GM19193 (cell line): ENCODE results near the gene CRY2.

Source experiments
- POLR2A ChIP-seq: IDR thresholded peaks from 4 replicates; pipeline ENCODE4 v1.6.1; 2011; ENCODE audit not compliant: insufficient read depth, insufficient read length; ENCODE audit errors: extremely low read depth

Gene CRY2

DNA sequence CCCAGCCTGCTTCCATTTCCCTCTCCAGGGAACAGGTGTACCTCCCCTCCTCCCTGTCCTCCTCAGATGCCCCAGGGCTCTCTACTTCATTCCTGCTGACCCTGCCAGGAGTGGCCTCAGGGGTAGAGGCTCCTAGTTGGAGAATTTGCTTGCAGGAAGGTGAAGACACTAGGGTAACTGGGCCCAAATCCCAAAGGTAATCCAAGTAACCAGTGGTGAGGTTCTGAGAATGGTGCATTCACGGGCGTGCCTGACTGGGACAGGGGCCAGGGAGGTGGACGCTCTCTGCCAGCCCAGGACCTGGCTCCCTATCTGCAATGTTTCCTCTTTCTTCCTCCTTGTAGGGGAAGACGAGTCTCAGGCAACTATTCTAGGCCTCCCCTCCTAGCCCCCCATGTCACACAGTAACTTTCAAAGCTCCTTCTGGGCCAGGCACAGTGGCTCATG is 39.5 kb upstream of the CRY2 start:
- TF ChIP-seq POLR2A, result no peak

DNA sequence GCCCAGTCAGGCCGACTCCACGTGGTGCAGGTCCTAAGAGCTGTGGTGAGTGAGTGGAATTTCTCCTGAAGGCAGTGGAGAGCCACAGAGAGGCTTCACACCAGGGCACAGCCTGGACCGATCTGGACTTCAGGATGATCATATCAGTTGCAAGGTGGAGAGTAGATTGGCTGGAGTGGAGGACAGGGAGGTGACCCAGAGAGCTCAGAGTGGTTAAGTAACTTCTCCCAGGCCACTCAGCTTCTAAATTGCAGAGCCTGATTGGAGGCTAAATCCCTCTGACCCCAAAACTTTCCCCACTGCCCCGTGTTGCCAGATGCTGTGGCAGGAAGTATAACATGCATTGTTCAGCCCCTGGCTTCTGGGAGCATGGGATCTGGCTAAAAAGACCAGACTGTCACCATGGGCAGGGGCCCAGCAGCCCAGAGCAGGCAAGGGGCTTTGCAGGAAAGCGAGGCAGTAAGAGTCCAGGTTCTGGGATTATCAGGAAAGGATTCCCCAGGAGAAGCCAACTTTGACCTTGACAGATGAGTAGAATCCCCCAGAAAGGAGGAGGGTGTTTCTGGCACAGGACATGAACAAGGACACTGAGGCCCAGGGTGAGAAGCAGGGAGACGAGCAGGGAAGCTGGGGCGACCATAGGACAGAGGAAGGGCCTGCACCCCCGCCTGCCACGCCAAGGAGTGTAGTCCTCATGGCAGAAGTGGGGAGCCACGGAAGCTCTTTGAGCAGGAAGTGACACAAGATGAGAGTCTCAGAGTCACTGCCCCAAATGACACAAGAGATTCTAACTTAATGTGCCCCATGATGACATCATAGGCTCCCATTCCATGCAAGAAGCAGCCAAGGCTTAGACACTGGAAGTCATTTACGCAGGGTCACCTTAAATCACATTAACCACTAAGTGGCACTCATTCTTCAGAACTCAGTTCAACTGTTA is 37.5 kb upstream of the CRY2 start:
- TF ChIP-seq POLR2A, result no peak

- no peak for TF ChIP-seq POLR2A
Observed at GRCh38 chr11:45810431-45811108, 36.7 kb upstream of the CRY2 start.

DNA sequence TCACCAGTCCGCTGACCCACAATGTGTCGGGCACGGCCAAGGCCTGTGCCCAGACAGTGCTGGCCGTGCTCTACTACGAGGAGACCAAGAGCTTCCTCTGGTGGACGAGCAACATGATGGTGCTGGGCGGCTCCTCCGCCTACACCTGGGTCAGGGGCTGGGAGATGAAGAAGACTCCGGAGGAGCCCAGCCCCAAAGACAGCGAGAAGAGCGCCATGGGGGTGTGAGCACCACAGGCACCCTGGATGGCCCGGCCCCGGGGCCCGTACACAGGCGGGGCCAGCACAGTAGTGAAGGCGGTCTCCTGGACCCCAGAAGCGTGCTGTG is 36.2 kb upstream of the CRY2 start:
- no peak for TF ChIP-seq POLR2A

DNA sequence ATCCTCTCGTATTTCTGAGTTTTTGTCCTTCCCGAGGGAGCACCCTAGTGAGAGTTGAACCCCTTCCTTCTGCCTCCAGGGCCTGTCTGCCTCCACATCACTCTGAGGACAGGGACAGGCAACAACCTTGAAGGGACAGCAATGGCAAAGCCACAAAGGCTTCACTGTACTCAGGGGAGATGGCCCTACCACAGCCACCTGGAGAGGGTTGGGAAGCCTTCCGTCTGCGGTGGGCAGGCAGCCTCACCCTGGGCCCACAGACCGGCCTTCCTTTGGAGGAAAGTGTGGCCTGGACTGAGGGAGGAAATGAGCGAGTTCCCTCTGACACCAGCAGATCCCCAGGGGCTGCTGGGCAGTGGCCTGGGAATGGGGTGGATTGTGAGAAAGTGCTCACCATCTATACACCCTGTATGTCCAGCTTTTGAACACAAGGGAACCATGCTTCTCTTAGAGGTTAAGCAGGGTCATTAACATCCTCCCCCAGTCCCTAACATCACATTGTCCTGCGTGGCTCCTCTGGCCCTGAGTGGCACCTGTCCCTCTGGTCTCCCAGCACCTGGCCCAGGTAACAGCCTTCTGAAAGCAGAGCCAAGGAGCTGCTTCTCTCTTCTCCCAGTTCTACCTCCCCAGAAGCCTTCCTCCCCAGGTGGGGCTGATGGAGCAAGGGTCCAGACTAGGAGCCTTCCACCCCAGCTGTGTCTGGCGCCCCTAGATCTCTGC is 35.5 kb upstream of the CRY2 start:
- TF ChIP-seq POLR2A, result no peak

- TF ChIP-seq POLR2A, result no peak
Observed at GRCh38 chr11:45812581-45813548, 34.4 kb upstream of the CRY2 start.

DNA sequence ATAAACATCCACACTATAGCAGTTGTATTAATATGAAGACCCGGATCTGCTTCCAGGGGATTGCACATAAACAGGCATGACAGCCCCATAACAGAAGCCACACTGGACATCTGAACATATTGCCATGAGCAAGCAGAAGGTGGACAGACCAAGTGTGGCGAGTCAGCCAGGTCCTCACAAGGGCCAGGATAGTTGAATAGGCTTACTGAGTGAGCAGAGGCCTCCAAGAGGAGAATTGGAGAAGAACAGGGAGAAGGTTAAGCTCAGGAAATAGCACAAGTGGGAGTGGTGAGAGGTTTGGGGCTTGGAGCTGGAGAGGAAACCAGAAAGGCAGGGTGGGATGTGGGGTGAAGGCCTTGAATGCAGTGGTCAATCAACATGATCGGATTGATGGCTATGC is 31.5 kb upstream of the CRY2 start:
- no peak for TF ChIP-seq POLR2A

DNA sequence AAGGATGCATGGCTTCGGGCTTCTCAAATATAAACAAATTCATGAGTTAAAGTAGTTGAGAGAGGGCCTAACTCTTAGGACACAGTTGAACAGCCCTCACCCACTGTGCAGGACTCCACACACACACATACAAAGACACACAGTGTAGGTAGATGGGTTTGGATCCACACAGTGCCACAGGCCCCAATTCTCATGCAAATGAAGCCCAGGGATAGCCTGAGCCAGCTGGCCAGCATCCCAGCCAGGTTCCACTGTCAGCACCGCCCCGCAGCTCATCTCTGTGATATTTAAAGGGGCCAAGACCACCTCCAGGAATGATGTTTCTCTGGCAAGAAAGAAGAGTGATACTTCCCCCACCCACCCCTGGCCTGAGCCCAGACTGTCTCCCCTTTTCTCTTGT is 30.7 kb upstream of the CRY2 start:
- no peak for TF ChIP-seq POLR2A

DNA sequence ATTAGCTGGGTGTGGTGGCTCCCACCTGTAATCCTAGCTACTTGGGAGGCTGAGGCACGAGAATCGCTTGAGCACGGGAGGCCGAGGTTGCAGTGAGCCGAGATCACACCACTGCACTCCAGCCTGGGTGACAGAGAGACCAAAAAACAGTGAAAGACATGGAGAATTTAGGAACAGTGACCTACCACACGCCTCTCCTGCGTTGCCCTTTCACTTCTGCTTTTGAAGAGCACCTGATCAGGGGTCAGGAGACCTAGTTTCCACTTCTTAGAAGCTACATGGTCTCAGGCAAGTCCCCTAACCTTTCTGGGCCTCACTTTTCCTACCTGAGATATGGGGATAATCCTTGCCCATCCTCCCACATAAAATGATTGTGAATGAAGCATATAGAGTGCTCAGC is 30.1 kb upstream of the CRY2 start:
- TF ChIP-seq POLR2A, result no peak

DNA sequence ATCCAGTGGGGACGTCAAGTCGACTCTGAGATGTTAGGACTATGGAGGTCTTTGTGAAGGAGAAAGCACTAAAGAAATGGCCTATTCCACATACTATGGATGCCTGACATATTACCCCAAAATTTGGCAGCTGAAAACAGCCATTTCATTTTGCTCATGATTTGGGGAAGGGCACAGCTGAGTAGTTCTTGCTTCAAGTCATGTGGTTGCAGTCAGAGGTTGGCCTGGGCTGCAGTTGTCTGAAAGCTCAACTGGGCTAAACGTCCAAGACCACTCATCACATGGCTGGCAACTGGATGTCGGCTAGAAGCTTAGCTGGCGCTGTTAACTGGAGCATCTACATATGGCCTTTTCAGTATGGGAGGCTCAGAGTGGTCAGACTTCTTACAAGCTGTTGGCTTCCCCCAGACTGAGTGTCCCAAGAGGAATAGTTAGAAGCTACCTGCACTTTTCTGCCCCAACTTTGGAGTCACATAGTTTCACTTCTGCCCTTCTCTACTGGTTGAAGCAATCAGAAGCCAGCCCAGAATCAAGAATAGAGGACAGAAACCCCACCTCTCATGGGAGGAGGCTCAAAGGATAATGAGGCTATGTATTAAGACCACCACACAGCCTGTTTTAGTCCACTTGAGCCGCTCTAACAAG is 28.2 kb upstream of the CRY2 start:
- TF ChIP-seq POLR2A, result no peak

GRCh38 chr11:45820211-45820857 is 26.9 kb upstream of the CRY2 start:
- TF ChIP-seq POLR2A, result no peak

GRCh38 chr11:45827123-45827522 is 20.2 kb upstream of the CRY2 start:
- TF ChIP-seq POLR2A, result no peak

GRCh38 chr11:45828996-45829395 is 18.3 kb upstream of the CRY2 start:
- TF ChIP-seq POLR2A, result no peak
